ENCODE measurements around the gene YBEY. TPM values are rescaled to one million over a fixed set of nuclear protein-coding genes. Genes with fewer than 3 reads are reported as not detected.

The YBEY gene
- total and polyA plus RNA-seq, 2 of the 13 experiments (the other 11 are each of a cell fraction or from before 2014, with no cell fraction given), result 6.5 to 8.9 TPM

- no peak for TF ChIP-seq HNF4G (IDR thresholded peaks at IDR 0.05; ENCODE audit: borderline replicate concordance, low read depth, low read length)
- peak; percentile 38; the same call in 1 of the 2 replicates for TF ChIP-seq HNF4G (CRISPR knock-in tag; IDR thresholded peaks at IDR 0.05; ENCODE audit: borderline replicate concordance, low read depth)
- TF ChIP-seq ZZZ3 (CRISPR knock-in tag; IDR thresholded peaks at IDR 0.05; ENCODE audit: borderline replicate concordance), result peak; percentile 75; the same call in 1 of the 2 replicates
- TF ChIP-seq ZNF746 (CRISPR knock-in tag; IDR thresholded peaks at IDR 0.05), result peak; percentile 76; the same call in 1 of the 2 replicates
- peak; percentile 72 for TF ChIP-seq SALL1 (CRISPR knock-in tag; IDR thresholded peaks at IDR 0.05)
- no peak for TF ChIP-seq IRF1 (CRISPR knock-in tag; IDR thresholded peaks at IDR 0.05; ENCODE audit: low read depth)
- peak; percentile 39; the same call in 1 of the 2 replicates for TF ChIP-seq PAX8 (CRISPR knock-in tag; IDR thresholded peaks at IDR 0.05; ENCODE audit: borderline replicate concordance)
- peak; percentile 74; the same call in 1 of the 2 replicates for TF ChIP-seq ZIK1 (CRISPR knock-in tag; IDR thresholded peaks at IDR 0.05; ENCODE audit: borderline replicate concordance, low read depth)
- peak; percentile 38; the same call in 1 of the 2 replicates for TF ChIP-seq ZNF414 (CRISPR knock-in tag; IDR thresholded peaks at IDR 0.05)
- no peak for TF ChIP-seq CC2D1A (CRISPR knock-in tag; IDR thresholded peaks at IDR 0.05)
- peak; percentile 79; the same call in 1 of the 2 replicates for TF ChIP-seq ZNF354B (CRISPR knock-in tag; IDR thresholded peaks at IDR 0.05)
- peak; percentile 79; the same call in 1 of the 2 replicates for TF ChIP-seq ZNF772 (CRISPR knock-in tag; IDR thresholded peaks at IDR 0.05)
- TF ChIP-seq, protein P1, sequence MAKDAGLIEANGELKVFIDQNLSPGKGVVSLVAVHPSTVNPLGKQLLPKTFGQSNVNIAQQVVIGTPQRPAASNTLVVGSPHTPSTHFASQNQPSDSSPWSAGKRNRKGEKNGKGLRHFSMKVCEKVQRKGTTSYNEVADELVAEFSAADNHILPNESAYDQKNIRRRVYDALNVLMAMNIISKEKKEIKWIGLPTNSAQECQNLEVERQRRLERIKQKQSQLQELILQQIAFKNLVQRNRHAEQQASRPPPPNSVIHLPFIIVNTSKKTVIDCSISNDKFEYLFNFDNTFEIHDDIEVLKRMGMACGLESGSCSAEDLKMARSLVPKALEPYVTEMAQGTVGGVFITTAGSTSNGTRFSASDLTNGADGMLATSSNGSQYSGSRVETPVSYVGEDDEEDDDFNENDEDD (CRISPR knock-in tag; IDR thresholded peaks at IDR 0.05; ENCODE audit: borderline replicate concordance), result peak; percentile 61; the same call in 1 of the 2 replicates
- TF ChIP-seq STAT6 (CRISPR knock-in tag; IDR thresholded peaks at IDR 0.05; ENCODE audit: borderline replicate concordance), result no peak
- TF ChIP-seq, protein P2, sequence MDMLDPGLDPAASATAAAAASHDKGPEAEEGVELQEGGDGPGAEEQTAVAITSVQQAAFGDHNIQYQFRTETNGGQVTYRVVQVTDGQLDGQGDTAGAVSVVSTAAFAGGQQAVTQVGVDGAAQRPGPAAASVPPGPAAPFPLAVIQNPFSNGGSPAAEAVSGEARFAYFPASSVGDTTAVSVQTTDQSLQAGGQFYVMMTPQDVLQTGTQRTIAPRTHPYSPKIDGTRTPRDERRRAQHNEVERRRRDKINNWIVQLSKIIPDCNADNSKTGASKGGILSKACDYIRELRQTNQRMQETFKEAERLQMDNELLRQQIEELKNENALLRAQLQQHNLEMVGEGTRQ (IDR thresholded peaks at IDR 0.05; ENCODE audit: low read depth, low read length), result no peak
- TF ChIP-seq, protein P2 (CRISPR knock-in tag; IDR thresholded peaks at IDR 0.05; ENCODE audit: borderline replicate concordance), result 0 out of 2 replicates have a peak, but pooled peaks have one; percentile 41
- no peak for TF ChIP-seq ZNF660 (CRISPR knock-in tag; IDR thresholded peaks at IDR 0.05; ENCODE audit: borderline replicate concordance, low read depth)
- peak; percentile 22; the same call in 1 of the 2 replicates for TF ChIP-seq ZNF343 (CRISPR knock-in tag; IDR thresholded peaks at IDR 0.05)
- TF ChIP-seq ZNF740 (CRISPR knock-in tag; IDR thresholded peaks at IDR 0.05), result no peak
- peak; percentile 40; the same call in 1 of the 2 replicates for TF ChIP-seq PHF21A (CRISPR knock-in tag; IDR thresholded peaks at IDR 0.05)
These were observed at the start of gene YBEY (continued) for GRCh38 chr21:46285761-46286647.
